HG03342 (cell line): ENCODE results near the gene PIK3CD.
"Not testable (repeated sequence)": the region's sequence is repeated elsewhere in the genome, so short reads cannot be mapped to it uniquely, and the experiment has no call there.

Source experiments
- ATAC-seq: cut with Tn5 transposase; IDR thresholded peaks from one replicate; pipeline ENCODE4 v1.9.1; 2021; ENCODE audit warnings: mild to moderate bottlenecking, moderate library complexity; ENCODE audit not compliant: unreplicated experiment

PIK3CD gene

DNA sequence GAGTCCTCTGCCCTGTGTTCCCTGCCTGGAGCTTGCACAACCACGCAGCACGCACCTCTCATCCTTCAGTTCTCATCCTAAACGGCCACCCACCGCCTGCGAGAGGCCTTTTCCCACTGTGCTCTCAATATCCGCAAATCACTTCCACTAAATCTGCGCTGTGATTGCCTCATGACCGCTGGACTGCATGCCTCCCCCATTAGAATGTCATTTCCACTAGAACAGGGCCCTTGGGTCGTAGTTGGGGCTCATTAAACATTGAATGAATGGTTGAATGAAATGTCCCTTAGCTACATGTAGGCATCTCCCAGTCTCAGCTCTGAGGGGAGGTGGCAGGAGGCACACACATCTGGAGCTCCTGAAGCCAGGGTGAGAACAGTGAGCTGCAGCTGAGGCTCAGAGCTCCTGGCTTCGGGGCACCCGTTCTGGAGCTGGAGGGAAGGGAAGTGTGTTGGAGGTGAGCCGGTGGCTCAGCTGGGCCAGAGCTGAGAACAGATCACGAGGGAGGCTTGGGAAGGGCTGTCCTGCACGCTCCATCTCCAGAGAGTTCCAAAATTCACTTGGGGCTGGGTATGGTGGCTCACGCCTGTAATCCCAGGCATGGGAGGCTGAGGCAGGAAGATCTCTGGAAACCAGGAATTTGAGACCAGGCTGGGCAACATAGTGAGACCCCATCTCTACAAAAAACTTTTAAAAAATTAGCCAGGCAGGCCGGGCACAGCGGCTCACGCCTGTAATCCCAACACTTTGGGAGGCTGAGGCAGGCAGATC lies 32.4 kb upstream of the PIK3CD start:
- no peak for ATAC-seq

DNA sequence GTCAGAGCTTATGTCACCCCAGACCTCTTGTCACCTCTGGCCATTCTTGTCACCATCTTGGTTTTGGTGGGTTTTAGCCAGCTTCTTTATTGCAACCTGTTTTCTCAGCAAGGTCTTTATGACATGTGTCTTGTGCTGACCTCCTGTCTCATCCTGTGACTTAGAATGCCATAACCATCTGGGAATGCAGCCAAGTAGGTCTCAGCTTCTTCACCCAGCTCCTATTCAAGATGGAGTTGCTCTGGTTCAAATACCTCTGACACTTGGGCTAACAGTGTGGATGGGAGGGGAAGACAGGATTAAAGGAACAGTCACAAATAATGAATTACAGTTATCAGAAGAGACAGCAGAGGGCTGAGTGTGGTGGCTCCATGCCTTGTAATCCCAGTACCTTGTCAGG lies 30.5 kb upstream of the PIK3CD start:
- ATAC-seq, result no peak

DNA sequence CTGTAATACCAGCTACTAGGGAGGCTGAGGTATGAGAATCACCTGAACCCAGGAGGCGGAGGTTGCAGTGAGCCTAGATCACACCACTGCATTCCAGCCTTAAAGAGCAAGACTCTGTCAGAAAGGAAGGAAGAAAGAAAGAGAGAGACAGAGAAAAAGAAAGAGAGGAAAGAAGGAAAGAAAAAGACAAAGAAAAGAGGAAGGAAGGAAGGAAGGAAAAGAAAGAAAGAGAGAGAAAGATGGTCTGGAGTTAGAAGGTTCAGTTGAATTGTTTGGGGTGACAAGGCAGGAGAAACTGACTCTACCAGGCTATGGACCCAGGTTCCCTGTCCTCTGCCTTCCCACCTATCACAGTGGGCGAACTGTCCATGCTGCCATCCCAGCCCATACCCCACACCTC lies 27.4 kb upstream of the PIK3CD start:
- no peak for ATAC-seq

DNA sequence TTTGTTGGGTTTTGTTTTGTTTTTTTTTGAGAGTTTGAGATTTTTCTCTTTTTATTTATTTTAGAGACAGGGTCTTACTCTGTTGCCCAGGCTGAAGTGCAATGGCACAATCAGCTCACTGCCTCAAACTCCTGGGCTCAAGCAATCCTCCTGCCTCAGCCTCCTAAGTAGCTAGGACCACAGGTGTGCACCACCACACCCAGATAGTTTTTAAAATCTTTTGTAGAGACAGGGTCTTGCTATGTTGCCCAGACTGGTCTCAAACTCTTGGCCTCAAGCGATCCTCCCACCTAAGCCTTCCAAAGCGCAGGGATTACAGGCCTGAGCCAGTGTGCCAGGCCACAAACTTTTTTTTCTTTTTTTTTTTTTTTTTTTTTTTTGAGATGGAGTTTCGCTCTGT lies 26.5 kb upstream of the PIK3CD start:
- not testable (repeated sequence) for ATAC-seq

DNA sequence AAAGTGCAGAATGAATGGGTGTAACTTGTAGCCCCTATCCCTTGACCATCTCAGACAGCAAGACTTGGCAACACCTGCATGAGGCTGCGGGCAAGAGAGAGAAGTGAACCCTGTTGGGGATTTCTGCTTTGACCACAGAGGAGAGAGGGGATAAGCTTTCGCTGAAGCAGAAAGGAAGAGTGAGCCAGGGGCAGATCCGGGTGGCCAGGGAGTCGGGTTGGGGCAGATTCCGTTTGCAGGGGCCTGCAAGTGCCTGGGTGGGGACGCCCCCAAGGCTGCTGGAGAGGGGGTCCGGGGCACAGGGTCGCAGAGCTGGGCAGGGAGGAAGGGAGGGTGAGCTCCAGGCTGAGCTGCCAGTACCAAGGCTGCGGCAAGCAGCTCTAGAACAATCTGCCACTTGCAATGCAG lies 25.3 kb upstream of the PIK3CD start:
- ATAC-seq, result peak; percentile 31

DNA sequence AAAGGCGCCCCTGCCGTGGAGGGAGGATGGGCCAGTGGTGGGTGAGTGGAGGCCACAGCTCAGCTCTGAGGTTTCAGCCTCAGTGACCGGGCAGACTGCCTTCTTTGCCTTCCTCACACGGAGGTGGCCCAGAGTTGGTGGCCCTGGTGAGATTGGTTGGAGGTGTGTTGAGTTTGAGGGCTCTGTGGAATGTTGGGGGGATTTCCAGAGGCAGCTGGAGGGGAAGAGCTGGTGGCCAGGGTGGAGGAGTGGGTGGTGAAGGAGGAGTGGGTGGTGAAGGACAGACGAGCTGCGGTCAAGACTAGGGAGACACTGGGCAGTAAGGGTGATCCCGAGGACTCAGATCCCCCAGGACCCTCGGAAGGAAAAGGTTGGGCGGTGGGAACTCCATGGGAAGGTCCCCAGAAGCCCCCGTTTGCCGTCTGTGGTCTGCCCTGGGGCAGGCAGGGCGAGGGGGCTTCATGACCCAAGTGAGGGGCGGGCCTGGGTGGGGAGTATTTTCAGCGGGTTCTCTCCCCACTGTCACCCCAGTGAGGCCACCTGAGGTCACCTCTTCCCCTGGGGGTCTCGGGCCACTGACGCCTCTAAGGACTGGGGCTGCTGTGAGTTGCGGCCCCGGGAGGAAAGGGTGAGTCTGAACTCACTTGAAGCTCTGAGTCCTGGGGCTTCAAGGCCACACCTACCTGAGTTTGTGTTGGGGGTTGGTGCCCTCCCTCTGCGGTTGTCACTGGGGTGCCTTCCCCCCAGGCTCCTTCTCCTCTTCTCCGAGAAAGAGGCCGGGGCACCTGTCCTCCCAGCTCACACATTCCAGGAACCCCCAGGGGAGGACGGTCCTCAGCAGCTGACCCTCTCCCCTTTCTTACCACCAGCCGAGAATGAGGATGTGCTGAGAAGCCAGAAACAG lies 22.7 kb upstream of the PIK3CD start:
- ATAC-seq, result no peak

DNA sequence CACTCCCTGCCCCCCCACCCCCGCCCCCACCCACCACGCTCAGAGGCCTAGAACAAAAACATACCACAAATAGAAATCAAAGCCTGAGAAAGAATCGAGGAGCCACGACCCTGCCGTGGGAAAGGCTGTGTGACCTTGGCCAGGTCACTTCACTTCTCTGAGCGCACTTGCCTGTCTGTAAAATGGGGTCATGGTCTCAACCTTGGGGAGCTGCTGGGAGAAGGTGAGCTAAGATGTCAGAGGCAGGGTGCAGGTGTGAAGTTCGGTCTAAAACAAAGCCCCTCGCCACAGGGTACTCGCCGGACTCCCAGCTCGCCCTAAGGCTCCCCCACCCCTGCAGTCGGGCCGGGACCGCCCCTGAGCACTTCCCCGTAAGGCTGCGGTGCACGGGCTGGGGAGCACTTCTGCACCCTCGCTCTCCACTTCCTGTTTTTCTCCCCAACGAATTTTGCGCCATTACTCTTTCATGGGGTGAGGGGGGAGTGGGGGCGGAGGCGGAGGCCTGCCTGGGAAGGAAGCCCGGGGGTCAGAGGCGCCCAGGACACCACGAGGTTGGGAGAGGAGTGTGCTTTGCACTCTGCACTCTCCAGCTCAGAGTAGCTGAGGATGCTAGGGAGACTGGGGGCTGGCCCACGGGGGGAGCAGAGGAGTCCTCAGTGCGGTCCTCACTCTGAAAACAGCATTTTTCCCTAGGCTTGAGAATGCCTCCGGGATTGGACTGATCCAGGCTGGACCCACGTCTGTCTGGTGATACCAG lies 21.9 kb upstream of the PIK3CD start:
- ATAC-seq, result peak; percentile 30

DNA sequence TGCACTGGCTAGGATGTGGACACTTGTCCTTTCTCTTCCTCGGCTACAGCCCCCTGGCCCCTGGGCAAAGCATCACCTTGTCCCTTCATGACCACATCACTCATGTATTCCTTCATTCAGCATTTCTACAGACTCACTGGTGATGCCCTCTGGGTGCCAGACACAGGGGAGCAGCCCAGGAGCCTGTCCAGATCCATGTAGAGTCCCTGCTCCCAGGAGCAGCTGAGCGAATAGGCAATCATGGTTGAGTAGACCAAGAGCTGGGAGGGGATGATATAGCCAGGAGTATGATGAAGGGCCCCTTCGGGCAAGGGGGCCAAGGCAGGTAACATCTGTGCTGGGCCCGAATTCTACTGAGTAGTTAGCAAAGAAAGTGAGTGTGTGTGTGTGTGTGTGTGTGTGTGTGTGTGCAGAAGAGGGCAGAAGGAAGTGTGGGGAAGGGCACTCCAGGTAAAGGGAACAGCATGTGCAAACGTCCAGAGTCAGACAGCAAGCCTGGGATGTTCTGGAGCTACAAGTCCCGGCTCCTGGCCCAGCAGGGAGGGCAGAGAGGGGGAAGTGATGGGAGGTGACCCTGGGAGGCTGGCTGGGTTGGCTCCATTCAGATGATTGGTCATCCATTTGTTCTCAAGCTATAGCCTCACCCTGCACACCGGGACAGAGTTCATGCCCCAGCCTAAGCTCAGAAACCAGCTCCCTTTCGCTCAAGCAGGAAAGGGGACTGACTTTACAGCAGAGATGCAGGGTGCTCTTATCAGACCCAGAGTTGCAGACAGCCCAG lies 21.0 kb upstream of the PIK3CD start:
- no peak for ATAC-seq

DNA sequence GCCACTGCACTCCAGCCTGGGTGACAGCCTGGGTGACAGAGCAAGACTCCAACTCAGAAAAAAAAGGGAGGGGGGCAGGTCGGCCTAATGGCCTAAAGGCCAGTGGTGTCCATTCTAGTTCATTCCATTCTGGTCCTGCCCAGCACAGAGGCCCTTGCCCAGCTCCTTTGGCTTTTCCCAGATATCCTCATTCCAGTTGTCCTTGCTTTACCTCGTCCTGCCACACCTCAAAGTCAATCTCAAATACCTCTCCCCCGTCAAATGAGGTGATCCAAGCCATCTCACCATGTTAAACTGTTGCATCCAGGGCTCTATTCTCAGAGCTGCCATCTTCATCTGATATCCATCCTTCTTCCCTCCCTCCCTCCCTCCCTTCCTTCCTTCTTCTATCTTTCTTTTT lies 19.9 kb upstream of the PIK3CD start:
- no peak for ATAC-seq

DNA sequence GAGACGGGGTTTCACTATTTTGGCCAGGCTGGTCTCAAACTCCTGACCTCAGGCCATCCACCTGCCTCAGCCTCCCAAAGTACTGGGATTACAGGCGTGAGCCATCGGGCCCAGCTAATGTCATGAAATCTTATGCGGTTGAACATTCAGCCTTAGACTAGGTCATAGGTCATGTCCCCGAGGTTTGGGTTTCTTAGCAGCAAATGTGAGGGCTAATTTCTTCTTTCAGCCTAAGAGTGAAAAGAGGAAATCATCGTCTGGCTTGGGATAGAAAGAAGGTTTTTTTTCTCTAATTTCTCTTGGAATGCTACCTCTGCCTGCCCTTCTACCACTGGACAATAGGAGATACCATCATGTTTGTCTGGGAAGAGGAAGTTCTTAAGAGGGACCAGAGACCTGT lies 18.0 kb upstream of the PIK3CD start:
- no peak for ATAC-seq

DNA sequence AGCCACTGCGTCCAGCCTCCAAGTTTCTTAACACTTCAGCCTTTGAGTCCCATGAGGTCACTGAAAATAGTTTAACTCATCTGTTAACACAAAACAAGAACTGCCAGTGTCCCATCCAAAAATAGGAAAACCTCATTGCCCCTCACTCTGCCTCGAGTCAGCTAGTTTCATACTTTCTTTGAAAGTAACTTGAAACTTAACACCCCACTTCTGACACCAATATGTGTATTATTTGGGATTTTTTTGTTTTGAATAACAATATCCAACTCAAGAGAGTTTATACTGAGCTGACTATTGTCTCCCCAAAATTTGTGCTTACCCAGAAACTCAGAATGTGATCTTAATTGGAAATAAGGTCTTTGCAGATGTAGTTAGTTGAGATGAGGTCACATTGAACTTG lies 16.9 kb upstream of the PIK3CD start:
- ATAC-seq, result no peak

DNA sequence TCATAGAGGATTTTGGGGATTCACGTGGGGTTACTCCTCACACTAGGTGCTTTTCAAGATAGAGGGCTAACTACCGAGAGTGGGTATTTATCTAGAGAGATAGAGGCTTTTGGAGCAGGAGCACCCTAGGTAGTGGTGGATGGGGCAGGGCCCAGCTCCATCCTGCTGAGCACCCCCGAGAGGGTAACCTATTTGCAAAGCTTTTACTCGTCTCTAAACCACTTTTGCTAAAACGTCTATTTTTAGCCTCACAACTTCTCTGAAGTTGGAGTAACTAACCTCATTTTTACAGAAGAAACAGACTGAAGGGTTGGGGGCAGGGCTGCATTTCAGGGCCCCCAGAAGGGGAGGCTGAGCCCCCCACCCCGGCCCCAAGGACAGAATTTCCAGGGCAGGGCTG lies 12.3 kb upstream of the PIK3CD start:
- no peak for ATAC-seq

DNA sequence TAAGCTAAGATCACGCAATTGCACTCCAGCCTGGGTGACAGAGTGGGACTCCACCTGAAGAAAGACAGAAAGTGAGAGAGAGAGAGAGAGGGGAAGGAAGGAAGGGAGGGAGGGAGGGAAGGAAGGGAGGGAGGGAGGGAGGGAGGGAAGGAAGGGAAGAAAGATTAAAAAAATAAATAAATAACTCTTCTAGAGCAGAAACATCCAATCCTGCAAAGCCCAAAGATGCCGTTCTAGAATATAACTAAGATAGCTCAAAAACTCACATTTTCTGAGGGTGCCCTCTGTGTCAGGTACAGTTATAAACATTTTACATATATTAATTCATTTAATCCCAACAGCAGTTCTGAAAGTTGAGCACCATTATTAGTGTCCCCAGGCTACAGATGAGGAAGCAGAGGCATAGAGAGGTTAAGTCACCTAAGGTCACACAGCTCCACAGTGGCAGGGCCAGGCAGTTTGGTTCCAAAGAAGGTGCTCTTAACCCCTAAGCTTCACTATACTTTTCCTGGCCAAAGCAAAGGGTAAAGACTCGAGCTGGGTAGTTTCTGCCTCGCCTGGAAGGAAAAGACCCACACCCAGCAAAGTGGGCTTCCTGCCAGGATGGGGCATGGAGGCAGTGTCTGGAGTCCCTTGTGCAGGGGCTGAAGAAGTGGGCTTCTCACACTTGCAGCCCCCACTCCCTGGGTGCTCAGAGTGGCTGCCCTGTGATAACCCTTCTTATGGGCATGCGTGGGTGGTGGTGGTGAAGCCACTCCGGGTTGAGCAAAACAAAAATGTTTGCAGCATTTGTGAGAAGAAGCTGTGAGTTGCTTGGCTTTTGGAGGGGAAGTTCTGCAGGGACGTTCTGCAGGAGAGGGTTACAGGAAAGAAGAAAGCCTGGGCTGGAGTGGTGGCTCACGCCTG lies 7.9 kb upstream of the PIK3CD start:
- ATAC-seq, result no peak

DNA sequence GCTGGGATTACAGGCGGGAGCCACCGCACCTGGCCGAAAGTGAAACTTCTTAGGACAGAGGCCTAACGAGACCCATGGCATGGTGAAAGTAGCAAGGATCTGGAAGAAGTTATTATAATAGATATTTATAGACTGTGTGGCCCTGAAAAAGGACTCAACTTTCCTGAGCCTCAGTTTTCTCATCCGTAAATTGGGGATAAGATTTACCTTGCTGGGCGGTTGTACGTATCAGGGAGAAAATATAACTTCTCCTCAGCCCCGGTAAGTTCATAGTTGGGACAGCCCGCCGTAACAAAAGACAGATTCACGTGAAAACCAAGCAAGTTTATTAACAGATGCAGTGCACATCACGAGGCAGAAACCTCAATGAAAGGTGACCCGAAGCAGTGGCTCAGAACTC lies 5.5 kb upstream of the PIK3CD start:
- ATAC-seq, result no peak

DNA sequence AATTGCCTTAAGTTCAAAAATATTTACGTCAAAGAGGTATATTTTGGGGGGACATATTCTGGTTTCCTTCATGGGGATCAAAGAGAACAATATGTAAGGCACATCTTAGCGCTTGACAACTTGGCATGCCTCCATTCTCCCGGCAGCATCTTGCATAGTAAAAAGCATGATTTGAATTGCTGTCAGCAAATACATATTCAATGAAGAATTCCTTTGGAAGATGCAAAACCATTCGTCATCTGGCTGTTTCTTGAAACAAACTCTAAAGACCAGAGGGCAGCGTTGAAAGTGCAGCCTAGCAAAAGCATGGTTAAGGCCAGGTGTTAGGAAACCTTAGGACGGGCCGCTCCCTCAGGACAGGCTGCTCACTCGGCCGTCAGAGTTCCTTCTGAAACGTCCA lies 3.4 kb upstream of the PIK3CD start:
- ATAC-seq, result no peak

DNA sequence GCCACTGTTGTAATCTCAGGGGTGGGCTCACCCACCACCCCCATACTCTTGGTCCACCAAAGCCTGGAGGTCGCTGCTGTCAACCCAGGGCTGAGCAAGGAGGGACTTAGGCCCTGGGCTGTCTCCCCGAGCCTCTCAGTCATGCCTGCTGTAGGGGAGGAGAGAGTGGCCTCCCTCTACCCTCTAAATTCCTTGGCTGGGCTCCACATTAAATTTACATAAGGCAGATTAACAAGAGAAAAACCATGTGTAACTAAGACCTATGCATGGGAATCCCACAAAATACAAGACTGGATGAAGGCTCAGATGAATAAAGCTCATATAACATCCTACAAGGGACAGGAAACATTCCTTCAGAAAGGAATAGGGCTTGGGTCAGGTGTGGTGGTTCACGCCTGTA lies 1.8 kb upstream of the PIK3CD start:
- no peak for ATAC-seq

DNA sequence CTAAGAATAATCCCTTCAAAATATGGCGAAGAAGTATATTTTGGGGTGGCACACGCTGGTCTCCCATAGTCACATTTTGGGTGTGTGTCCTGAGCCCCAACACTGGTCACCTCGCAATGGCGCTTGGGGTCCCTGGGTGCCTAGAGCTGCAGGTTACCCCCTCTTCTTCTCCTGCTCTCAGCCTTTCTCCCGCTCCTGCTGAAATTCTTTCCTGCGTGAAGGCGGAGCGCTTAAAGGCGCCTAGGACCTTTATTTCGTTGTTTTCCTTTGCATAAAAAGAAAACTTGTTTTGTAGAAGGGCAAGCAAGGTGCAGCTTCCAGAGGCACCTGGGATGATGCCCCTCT lies 339 bp upstream of the PIK3CD start:
- no peak for ATAC-seq

DNA sequence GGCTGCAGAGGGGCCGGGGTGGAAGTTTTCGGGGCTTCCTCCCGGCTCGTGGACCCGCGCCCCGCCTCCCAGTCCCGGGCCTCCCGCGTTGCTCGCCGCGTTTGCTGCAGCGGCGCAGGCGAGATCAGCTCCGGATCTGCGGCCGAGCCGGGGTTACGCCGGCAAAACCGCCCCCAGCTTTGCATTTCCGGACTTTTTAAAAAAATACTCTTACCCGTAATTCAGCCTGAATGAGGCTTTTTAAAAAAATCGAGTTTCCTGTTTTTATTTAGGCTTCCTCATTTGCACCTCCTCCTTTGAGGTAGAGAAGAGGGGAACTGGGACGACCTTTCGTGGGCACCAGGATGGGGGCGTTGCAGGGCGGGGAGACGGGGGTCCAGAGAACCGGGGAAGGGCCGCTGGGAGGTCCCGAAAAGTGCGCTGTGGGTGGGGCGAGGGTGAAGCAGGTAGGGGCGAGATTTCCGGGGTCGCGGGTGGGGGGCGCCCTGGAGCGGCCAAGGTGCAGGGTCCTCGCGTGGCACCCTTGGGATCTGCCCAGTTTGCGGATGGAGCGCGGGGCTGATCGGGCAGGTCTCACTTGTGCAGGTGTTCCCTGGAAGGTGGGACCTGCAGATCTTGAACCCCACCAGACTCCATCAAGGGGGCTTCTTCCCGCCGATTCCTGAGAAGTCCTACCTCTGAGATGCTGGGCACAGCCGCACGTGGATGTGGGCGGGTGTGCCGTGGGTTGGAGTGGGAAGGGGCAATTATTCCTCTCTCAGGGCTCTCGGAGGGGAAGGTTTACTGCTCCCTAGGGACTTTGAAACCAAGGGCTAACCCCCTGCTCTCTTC lies 1.1 kb downstream of the PIK3CD start:
- no peak for ATAC-seq

DNA sequence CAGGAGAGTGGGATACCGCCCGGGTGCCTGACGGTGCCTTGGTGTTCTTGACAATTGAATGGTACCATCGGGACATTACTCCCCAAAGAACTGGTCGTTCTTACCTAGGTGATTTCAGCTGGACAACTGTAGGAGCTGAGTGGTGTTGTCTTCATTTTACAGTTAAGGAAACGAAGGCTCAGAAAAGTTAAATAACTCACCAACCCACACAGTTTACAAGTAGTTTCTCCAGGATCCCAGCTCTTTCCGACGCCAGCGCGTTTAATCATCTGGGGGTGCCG lies 1.6 kb downstream of the PIK3CD start:
- ATAC-seq, result no peak
